Spinal cord (tissue), 10 donors: ENCODE data around the gene ITPRID2. TPM values are rescaled to one million over a fixed set of nuclear protein-coding genes. Genes with fewer than 3 reads are reported as not detected.

Experiments
- DNase-seq, 6 donors: peaks; one replicate each; pipeline versions ENCODE4 v3.0.0 to v3.0.0-alpha.2; 2013 to 2015; ENCODE audit warnings: low spot score in 6 of 6, low read depth in 4 of 6
- H3K27ac ChIP-seq: one replicate; pipeline ENCODE4 v1.5.1; 2013; ENCODE audit warnings: low read depth, low read length, control low read depth
- H3K27me3 ChIP-seq: one replicate; pipeline ENCODE4 v1.6.1; 2013; ENCODE audit warnings: low read length; ENCODE audit not compliant: control insufficient read depth, insufficient read depth
- H3K36me3 ChIP-seq: one replicate; pipeline ENCODE4 v1.6.1; 2013; ENCODE audit warnings: low read length; ENCODE audit not compliant: control insufficient read depth, insufficient read depth
- H3K4me1 ChIP-seq: one replicate; pipeline ENCODE4 v1.6.1; 2013; ENCODE audit warnings: low read length; ENCODE audit not compliant: control insufficient read depth, insufficient read depth
- H3K4me3 ChIP-seq: one replicate; pipeline ENCODE4 v1.5.1; 2013; ENCODE audit warnings: low read depth, low read length, control low read depth
- H3K9me3 ChIP-seq: one replicate; pipeline ENCODE4 v1.6.1; 2013; ENCODE audit warnings: low read length; ENCODE audit not compliant: control insufficient read depth, insufficient read depth
- WGBS: methylation state at CpG from one replicate; pipeline ENCODE4 v1.1.5; 2013; ENCODE audit warnings: missing lambda C conversion rate; ENCODE audit not compliant: insufficient coverage; 5-methylcytosine and 5-hydroxymethylcytosine counted together
- long read RNA-seq, 4 donors: transcript quantifications; one replicate each; lab custom pipeline, GENCODE V29; 2026
- polyA plus RNA-seq, 2 donors: library from polyadenylated mRNA; unstranded; fragments of 120-200 nt; gene quantifications; one replicate each; pipeline ENCODE4 v1.2.1, GENCODE V29; 2013; ENCODE audit not compliant: insufficient read length in 2 of 2
- total RNA-seq, 2 donors: library from RNA; depleted of rRNA in 1 of 2; stranded (reverse); fragments of 120-200 nt in 1 of 2; fragments of >200 nt in 1 of 2; gene quantifications; one replicate each; pipeline versions ENCODE4 v1.2.3 to v1.2.4, GENCODE V29; 2013 to 2014
- donor health status: healthy.

ITPRID2 gene
- total RNA-seq (100 to 1,000 TPM; 158 to 164 TPM), polyA plus RNA-seq (10 to 100 TPM; 73.9 to 84.0 TPM)
- long read RNA-seq, donor 1, full-length matches to known transcripts, result 7 of 25 reads
- long read RNA-seq, donor 1, partial matches to known transcripts, result 18 of 25 reads
- long read RNA-seq, donor 1, other reads (novel, unspliced or antisense), result 0 of 25 reads
- long read RNA-seq, donor 2, full-length matches to known transcripts, result 5 of 5 reads
- long read RNA-seq, donor 2, partial matches to known transcripts, result 0 of 5 reads
- long read RNA-seq, donor 2, other reads (novel, unspliced or antisense), result 0 of 5 reads
- long read RNA-seq, donor 3, full-length matches to known transcripts, result 3 of 18 reads
- long read RNA-seq, donor 3, partial matches to known transcripts, result 15 of 18 reads
- long read RNA-seq, donor 3, other reads (novel, unspliced or antisense), result 0 of 18 reads
- long read RNA-seq, donor 4, full-length matches to known transcripts, result 2 of 57 reads
- long read RNA-seq, donor 4, partial matches to known transcripts, result 55 of 57 reads
- long read RNA-seq, donor 4, other reads (novel, unspliced or antisense), result 0 of 57 reads

GRCh38 chr2:181891258-181891965 lies at the start of gene ITPRID2:
Gene ITPRID2, plus strand, starts transcription at chr2:181891730. Its CDS starts 337 bp downstream, at chr2:181892067.
- 0% methylated on average over 48 of the region's 58 CpGs for WGBS
- Histone ChIP-seq H3K4me1 (no peaks in the 10 kb centered on the region), H3K27me3 (no peaks in the 10 kb centered on the region), H3K36me3 (no peaks in the 10 kb centered on the region), H3K4me3 (peak within 1 kb of the TSS; percentile 94), H3K9me3 (no peaks in the 10 kb centered on the region), H3K27ac (peak within 1 kb of the TSS; percentile 97)
- peak in 5 of 6 donors; percentile 40 to 93 (median 69) for DNase-seq

- no peak overlapping the region for H3K4me3 ChIP-seq
- peak overlapping the region; percentile 43 for H3K27ac ChIP-seq
- H3K27me3 ChIP-seq, result no peaks in the 10 kb centered on the region
- no CpG with 5 or more reads among the region's 1 CpG for WGBS
- peak in 1 of 6 donors; percentile 20 for DNase-seq
- H3K36me3 ChIP-seq, result no peaks in the 10 kb centered on the region
- H3K9me3 ChIP-seq, result no peaks in the 10 kb centered on the region
- no peaks in the 10 kb centered on the region for H3K4me1 ChIP-seq
Measured at GRCh38 chr2:181844551-181845290, 46.8 kb upstream of the ITPRID2 start.

DNA sequence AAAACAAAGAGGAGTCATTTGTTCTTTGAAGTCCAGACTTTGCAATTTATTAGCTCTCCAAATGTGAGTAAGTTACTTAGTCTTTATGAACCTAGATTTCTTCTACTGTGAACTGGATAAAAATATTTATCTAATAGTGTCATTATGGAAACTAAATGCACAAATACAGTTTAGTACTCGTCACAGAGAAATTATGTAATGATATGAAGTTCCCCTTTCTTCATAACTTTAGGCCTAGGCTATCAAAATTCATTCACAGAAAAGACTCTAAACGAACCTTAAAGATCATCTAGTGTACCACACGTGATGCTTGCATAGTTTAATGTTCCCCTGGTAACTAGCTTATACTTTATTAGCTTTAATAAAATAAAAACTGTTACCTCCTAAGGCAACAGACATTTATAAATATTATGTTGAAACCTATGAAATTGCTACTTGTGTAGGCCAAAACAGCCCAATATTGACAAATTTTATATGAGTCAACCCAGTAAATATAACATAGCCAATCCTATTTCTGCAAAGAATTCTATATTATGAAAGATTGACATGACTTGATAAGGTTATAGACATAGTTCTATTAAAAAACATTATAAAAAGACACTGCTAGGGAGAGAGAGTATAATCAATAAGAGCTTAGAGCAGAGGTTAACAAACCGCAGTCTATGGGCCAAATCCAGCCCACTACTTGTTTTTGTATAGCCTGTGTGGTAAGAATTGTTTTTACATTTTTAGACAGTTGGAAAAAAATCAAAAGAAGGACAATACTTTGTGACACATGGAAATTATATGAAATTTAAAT lies 44.9 kb upstream of the ITPRID2 start:
- Histone ChIP-seq H3K36me3 (no peaks in the 10 kb centered on the region), H3K4me3 (no peak overlapping the region), H3K4me1 (no peaks in the 10 kb centered on the region), H3K9me3 (no peaks in the 10 kb centered on the region), H3K27me3 (no peaks in the 10 kb centered on the region), H3K27ac (no peak overlapping the region)
- DNase-seq, result no peak
- WGBS, result no CpG with 5 or more reads among the region's 4 CpGs

DNA sequence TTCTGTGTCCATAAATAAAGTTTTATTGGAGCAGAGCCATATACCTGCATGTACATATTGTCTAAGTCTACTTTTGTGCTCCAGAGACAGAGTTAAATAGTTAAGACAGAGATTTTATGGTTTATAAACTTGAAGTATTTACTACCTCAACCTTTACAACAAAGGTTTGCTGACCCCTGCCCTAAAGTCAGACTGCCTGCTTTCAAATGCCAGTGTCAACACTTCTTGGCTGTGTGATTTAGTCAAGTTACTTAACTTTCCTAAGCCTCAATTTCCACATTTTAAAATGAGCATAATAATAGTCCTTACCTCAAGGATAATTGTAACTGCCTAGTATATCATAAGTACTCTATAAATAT lies 44.4 kb upstream of the ITPRID2 start:
- no peaks in the 10 kb centered on the region for H3K4me1 ChIP-seq
- no peak overlapping the region for H3K4me3 ChIP-seq
- H3K36me3 ChIP-seq, result no peaks in the 10 kb centered on the region
- H3K27ac ChIP-seq, result no peak overlapping the region
- H3K9me3 ChIP-seq, result no peaks in the 10 kb centered on the region
- no peaks in the 10 kb centered on the region for H3K27me3 ChIP-seq
- no peak for DNase-seq

DNA sequence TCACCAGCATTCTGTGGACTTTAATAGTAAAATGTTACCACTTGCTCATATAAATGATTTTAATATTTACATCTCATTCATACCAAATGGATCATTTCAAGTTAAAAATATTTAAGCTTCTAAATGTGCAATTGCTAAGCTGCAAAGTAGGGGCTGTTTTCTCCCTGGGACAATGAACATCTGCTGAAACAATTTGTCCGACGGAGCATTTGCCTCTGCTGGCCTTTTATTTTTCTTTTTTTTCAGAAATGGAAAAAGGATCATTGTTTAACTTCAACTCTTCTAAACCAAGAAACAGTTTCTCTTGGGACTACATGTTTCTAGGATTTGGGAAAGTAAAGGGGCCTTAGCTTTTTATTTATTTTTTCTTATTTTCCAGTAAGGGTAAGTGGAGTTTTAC lies 43.8 kb upstream of the ITPRID2 start:
- Histone ChIP-seq H3K4me1 (no peaks in the 10 kb centered on the region), H3K27ac (no peak overlapping the region), H3K9me3 (no peaks in the 10 kb centered on the region), H3K27me3 (no peaks in the 10 kb centered on the region), H3K4me3 (no peak overlapping the region), H3K36me3 (no peaks in the 10 kb centered on the region)
- no peak for DNase-seq
- WGBS, result no CpG with 5 or more reads among the region's 2 CpGs

DNA sequence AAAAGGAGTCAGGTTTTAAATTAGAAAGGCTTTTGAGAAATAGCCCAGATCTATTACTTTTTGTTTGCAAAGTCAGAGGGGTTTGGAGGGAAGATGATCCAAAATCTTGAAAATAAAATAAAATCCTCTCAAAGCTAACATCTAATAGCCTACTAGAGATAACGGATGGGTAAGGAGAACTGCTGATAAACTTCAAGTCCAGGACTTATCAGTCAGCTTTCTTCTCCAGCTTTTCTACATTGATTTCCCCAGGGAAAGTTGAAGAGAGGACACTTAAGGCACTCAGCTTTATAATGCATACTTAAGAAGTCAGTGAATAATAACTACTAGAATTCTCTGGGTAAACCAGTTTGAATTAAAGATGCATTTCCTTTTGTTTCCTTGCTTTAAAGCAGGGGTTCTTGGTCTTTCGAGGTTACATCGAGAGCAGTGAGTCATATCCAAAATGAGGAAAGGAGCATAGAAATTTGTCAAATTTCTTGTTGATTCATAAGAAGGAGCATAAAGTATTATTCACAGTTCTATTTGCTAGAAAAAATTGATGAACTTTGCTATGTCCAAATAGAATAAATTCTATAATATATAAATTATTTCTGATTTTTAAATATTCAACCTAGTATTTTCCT lies 43.2 kb upstream of the ITPRID2 start:
- no peak overlapping the region for H3K4me3 ChIP-seq
- no peaks in the 10 kb centered on the region for H3K36me3 ChIP-seq
- no peaks in the 10 kb centered on the region for H3K27me3 ChIP-seq
- 83% methylated on average over 2 of the region's 3 CpGs for WGBS
- no peaks in the 10 kb centered on the region for H3K4me1 ChIP-seq
- no peaks in the 10 kb centered on the region for H3K9me3 ChIP-seq
- DNase-seq, result no peak
- no peak overlapping the region for H3K27ac ChIP-seq

DNA sequence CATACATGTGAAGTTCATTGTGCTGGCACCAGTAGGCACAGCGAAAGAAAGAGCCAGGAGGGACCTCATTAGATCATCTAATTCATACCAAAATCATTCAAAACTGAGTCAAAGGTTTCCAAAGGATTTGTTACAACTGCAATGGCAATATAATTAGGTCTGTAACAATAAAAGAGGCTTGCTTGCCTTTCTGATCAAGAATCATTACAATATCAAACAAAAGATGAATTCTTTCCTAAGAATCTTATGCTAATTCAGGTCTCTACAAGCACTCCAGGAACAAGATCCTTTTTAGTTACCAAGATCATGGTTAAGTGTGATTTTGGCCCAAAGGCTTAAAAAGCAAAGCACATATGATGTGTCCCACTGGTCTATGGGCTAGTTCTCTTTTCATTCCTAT lies 41.9 kb upstream of the ITPRID2 start:
- no peaks in the 10 kb centered on the region for H3K4me1 ChIP-seq
- H3K4me3 ChIP-seq, result no peak overlapping the region
- H3K9me3 ChIP-seq, result no peaks in the 10 kb centered on the region
- WGBS, result no CpG with 5 or more reads among the region's 1 CpG
- DNase-seq, result no peak
- H3K27me3 ChIP-seq, result no peaks in the 10 kb centered on the region
- H3K36me3 ChIP-seq, result no peaks in the 10 kb centered on the region
- H3K27ac ChIP-seq, result no peak overlapping the region

DNA sequence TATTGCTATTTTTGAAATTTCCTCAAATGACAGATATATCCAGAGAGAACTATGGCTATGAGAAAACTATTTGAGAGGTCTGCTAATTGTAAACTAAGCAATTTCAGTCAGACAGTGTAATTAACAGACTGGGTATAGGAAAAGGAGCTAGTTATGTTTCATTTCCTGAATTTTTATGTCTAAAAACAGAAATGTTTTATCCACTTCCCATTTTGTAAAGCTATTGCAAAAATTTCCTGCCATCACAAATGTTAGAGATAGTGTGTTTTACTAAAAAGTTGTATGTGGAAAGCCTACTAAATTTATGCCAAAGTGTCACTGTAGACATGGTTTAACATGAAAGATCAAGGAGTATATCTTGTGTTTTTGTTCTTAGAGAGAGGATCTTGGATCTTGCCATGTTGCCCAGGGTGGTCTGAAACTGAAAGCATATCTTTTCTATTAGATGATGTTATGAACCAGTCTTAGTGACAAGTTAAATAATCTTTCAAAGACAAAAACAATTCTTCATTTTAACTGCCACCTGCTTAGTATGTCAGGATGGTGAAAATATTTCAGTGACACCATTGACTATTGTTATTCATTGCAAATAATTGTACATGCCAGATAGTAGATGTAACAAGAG lies 40.5 kb upstream of the ITPRID2 start:
- H3K4me3 ChIP-seq, result no peak overlapping the region
- H3K9me3 ChIP-seq, result no peaks in the 10 kb centered on the region
- no peaks in the 10 kb centered on the region for H3K27me3 ChIP-seq
- H3K27ac ChIP-seq, result no peak overlapping the region
- no peak for DNase-seq
- H3K4me1 ChIP-seq, result no peaks in the 10 kb centered on the region
- H3K36me3 ChIP-seq, result no peaks in the 10 kb centered on the region
